ENCODE measurements around the gene CHML.

DNA sequence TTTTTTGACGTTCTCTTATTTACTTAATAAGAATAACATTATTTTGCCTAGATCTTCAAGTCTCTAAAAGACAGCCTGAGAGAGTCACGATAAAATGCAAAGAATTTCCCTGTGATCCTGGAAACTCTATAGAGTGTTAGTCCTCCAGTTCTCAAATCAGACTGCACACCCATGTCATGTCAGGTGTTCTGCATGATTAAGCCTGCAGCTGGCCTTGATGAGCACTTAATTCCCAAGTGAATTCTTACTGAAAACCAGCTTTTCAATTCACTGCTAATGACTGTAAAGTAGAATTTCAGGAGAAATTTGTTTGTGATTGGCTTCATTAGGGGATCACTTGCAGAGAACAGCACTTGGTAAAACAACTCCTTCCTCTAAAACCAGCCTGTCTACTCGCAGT lies 41.9 kb downstream of the CHML start:
- TF ChIP-seq POLR2A (IDR thresholded peaks at IDR 0.05) (no peak), POLR2AphosphoS5 (IDR thresholded peaks at IDR 0.05) (no peak)
